HuH-7.5 (cell line): ENCODE measurements around the gene MAPK6.

Source experiments
- DNase-seq: peaks from one replicate; pipeline ENCODE4 v3.0.0; 2011; ENCODE audit warnings: low spot score

The MAPK6 gene

GRCh38 chr15:52010633-52011595 lies 8.1 kb upstream of the MAPK6 start:
- DNase-seq = no peak

- no peak for DNase-seq
Observed at GRCh38 chr15:52011711-52012144, 7.3 kb upstream of the MAPK6 start.

- no peak for DNase-seq
Observed at GRCh38 chr15:52012210-52012609, 6.8 kb upstream of the MAPK6 start.

- no peak for DNase-seq
Observed at GRCh38 chr15:52013151-52013791, 5.7 kb upstream of the MAPK6 start.

DNA sequence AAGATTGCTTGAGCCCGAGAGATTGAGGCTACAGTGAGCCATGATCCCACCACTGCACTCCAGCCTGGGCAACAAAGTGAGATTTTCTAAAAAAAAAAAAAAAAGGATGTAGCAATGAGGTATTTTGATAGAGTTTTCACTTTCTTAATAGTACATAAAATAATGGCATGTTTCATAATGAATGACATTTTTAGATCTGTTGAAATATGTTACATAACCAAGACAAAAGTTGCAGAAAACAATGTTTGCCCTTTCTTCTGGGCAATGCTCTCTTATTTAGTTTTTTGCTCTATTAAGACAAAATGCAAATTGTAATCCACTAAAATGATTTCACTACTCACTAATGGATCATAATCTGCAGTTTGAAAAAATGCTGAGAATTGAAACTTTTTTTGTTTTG lies 4.4 kb upstream of the MAPK6 start:
- no peak for DNase-seq

DNA sequence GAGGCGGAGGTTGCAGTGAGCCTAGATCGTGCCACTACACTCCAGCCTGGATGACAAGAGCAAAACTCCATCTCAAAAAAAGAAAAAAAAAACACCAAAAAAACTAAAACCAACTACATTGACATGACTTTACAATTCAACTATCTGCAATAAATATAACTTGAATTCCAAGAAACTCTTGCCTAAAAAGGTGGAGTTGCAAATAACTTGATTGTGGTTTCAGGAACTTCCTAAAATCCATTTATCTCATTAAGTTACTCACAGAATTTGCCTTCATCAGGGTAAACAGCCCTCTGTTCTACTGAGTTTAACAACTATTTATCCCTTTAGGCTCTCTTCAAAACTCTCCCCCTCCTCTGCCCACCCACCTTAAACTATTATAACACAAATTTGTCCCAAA lies 2.7 kb upstream of the MAPK6 start:
- no peak for DNase-seq

DNA sequence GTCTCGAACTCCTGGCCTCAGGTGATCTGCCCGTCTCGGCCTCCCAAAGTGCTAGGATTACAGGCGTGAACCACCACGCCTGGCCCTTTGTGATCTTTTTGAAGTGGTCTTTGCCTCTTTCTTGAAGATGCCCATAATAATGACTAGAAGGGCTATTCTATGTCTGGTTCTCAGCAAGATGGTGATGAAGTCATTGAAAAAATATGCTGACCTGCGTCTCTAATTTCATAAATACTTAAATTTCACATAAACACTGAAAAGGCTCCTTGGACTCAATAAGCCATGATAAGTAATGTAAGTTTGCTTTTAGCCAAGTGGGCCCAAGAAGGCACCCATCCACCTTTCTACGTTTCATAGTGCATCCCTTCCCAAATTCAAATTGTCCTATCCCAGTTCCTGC lies 775 bp upstream of the MAPK6 start:
- DNase-seq = no peak

- DNase-seq = peak; percentile 90
Observed at GRCh38 chr15:52019394-52020220, 588 bp downstream of the MAPK6 start.

GRCh38 chr15:52020221-52021085 lies 1.4 kb downstream of the MAPK6 start:
- no peak for DNase-seq

GRCh38 chr15:52021128-52021671 lies 2.2 kb downstream of the MAPK6 start:
- peak; percentile 54 for DNase-seq

- no peak for DNase-seq
Observed at GRCh38 chr15:52021892-52022540, 3.0 kb downstream of the MAPK6 start.

GRCh38 chr15:52023169-52023922 lies 4.3 kb downstream of the MAPK6 start:
- DNase-seq = no peak

GRCh38 chr15:52028431-52029093 lies 9.5 kb downstream of the MAPK6 start:
- no peak for DNase-seq

DNA sequence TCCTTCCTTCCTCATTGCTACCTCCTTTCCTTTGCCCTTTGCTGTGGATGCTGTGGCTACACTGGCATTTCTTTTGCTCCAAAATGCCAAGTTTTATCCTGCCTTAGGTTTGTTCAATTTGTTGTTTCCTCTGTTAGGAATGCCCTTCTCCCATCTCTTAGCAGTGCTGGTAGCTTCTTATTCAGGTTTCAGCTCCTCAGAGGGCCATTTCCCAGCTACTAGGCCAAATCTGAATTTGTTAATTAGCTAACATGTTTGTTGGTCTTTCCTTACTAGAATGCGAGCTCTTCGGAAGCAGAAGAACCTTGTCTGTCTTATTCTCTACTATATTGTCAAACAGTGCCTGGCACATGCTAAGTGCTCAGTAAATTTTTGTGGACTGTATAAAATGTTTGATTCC lies 11.0 kb downstream of the MAPK6 start:
- DNase-seq = no peak

- no peak for DNase-seq
Observed at GRCh38 chr15:52031556-52031955, 12.5 kb downstream of the MAPK6 start.

- no peak for DNase-seq
Observed at GRCh38 chr15:52037889-52038505, 19.0 kb downstream of the MAPK6 start.

DNA sequence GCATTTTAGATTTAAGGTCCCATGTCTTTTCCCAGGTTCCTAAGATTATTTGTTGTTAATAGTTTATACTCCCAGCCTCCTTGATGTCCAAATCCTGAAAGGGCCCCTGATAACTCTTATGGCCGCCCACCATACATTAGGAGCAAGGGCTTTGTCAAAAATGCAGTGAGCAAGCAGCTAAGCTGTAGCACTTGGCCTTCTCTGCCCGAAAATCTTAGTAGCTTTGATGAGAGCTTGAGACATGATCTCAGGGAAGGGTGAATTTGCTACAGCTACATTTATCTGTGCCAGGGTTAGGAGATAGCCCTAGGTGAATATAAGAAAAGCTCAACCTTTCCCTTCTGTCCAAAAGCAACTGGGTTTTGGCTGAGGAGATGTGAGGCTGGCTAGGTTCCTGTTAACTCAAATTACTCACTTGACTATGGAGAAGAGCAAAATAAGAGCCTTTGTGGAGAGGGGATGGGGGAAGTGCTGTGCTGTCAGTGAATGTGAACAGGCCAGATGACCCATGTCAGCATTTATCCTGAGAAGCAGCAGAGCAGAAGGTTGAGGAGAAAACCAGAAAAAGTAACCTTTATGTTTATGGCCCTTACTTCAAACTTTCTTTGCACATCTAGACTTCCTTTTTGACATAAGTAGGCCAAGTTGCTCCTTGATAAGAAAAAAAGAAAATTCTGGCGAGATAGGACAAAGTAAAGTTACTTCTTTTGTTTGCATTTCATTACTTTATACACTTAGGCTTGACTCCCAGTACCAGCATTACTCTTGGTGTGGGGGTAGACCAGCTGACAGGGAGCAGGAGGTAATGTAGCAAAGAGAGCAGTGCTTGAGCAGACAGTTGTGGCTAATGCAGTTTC lies 21.1 kb downstream of the MAPK6 start:
- no peak for DNase-seq
